ENCODE results near the gene TLR8.

TLR8 gene

GRCh38 chrX:12906046-12906761, at the start of gene TLR8:
Gene TLR8, plus strand, starts transcription at chrX:12906620. Its CDS starts 87 bp downstream, at chrX:12906707.
- DNase-seq: no peak

GRCh38 chrX:12865359-12865758, 41.1 kb upstream of the TLR8 start:
- DNase-seq: no peak

- DNase-seq: no peak
These were observed 39.7 kb upstream of the TLR8 start, which contains the start of gene TLR7 for GRCh38 chrX:12866451-12867377. Gene TLR7, plus strand, starts transcription at chrX:12867072. Its CDS starts 507 bp downstream, at chrX:12867579.

GRCh38 chrX:12867685-12868084, 38.7 kb upstream of the TLR8 start:
- DNase-seq: no peak

- no peak for DNase-seq
These were observed 37.7 kb upstream of the TLR8 start for GRCh38 chrX:12868747-12869146.

- DNase-seq: no peak
These were observed 35.2 kb upstream of the TLR8 start for GRCh38 chrX:12871257-12871656.

GRCh38 chrX:12872741-12873140, 33.7 kb upstream of the TLR8 start:
- DNase-seq: no peak

GRCh38 chrX:12874581-12874980, 31.8 kb upstream of the TLR8 start:
- DNase-seq: no peak

- DNase-seq: no peak
These were observed 29.0 kb upstream of the TLR8 start for GRCh38 chrX:12877386-12877785.

GRCh38 chrX:12878536-12878935, 27.9 kb upstream of the TLR8 start:
- DNase-seq: no peak

- DNase-seq: no peak
These were observed 24.5 kb upstream of the TLR8 start for GRCh38 chrX:12881914-12882313.

- DNase-seq: no peak
These were observed 20.9 kb upstream of the TLR8 start for GRCh38 chrX:12885508-12885907.

- DNase-seq: no peak
These were observed 19.9 kb upstream of the TLR8 start for GRCh38 chrX:12886545-12886944.

- DNase-seq: no peak
These were observed 19.3 kb upstream of the TLR8 start for GRCh38 chrX:12887141-12887540.

- DNase-seq: no peak
These were observed 18.7 kb upstream of the TLR8 start for GRCh38 chrX:12887767-12888166.

- DNase-seq: no peak
These were observed 16.0 kb upstream of the TLR8 start for GRCh38 chrX:12890467-12890866.

GRCh38 chrX:12891171-12891570, 15.2 kb upstream of the TLR8 start:
- no peak for DNase-seq

- DNase-seq: no peak
These were observed 14.4 kb upstream of the TLR8 start for GRCh38 chrX:12891915-12892506.

- DNase-seq: no peak
These were observed 13.7 kb upstream of the TLR8 start for GRCh38 chrX:12892716-12893115.

GRCh38 chrX:12894074-12895030, 12.1 kb upstream of the TLR8 start:
- DNase-seq: peak; percentile 73

GRCh38 chrX:12895866-12896265, 10.6 kb upstream of the TLR8 start:
- DNase-seq: no peak

GRCh38 chrX:12896935-12897334, 9.5 kb upstream of the TLR8 start:
- DNase-seq: no peak
